HCT116 (cell line): Measurements from ENCODE around the gene ANXA3. TPM values are rescaled to one million over a fixed set of nuclear protein-coding genes. Genes with fewer than 3 reads are reported as not detected.

Experiments
- ATAC-seq: fragments of 200-7000 bp; cut with Tn5 transposase; 2 replicates; pipeline ENCODE4 v1.9.1; 2020; ENCODE audit warnings: mild to moderate bottlenecking, moderate library complexity
- BruUV-seq: library from RNA; stranded (reverse); fragments of 400-500 nt; replicated peaks from 2 replicates; lab custom pipeline; 2021; lab: Mats Ljungman, UMichigan
- CTCF ChIA-PET: fragments of 300-600 bp; sonication (Branson Sonifier 250); formaldehyde crosslinking; loops from one replicate; lab custom pipeline; 2021; ENCODE audit warnings: antibody characterized with exemption; lab: Charles Lee
- POLR2A ChIA-PET: fragments of 300-600, 350-600 bp; sonication (Branson Sonifier 250); formaldehyde crosslinking; loops from one replicate; lab custom pipeline; 2021; ENCODE audit warnings: antibody characterized with exemption; lab: Charles Lee
- RAD21 ChIA-PET, 2 experiments: fragments of 300-600 bp; sonication (Branson Sonifier 250); formaldehyde crosslinking; loops; one replicate each; lab custom pipeline; 2023; ENCODE audit warnings: low total read pairs in 2 of 2; ENCODE audit not compliant: uncharacterized antibody in 2 of 2, unreplicated experiment in 2 of 2, low non-redundant PET in 1 of 2; lab: Charles Lee
- DNase-seq: peaks from one replicate; pipeline ENCODE4 v3.0.0-alpha.2; 2010; ENCODE audit warnings: low read depth, low spot score
- H2AFZ ChIP-seq: fragments of 200-600 bp; shearing (Covaris generic), sonication (generic); 2 replicates; pipeline ENCODE4 v1.6.1; 2017; ENCODE audit warnings: low read depth, mixed run types, mixed read lengths, antibody characterized with exemption, low read length; ENCODE audit not compliant: poor library complexity, severe bottlenecking
- H3K27ac ChIP-seq: 2 replicates; pipeline ENCODE4 v1.5.1; 2012; ENCODE audit warnings: low read depth, low read length
- H3K27me3 ChIP-seq: fragments of 200-600 bp; sonication (generic); 2 replicates; pipeline ENCODE4 v1.6.1; 2016; ENCODE audit warnings: mixed run types, low read length, mixed read lengths; ENCODE audit not compliant: insufficient read depth
- H3K36me3 ChIP-seq, 2 experiments: fragments of 200-500 bp in 1 of 2; fragments of 200-600 bp in 1 of 2; sonication (Bioruptor generic) in 1 of 2; sonication (generic) in 1 of 2; 2 replicates each; pipeline versions ENCODE4 v1.5.1 to v1.6.1; 2014 to 2016; ENCODE audit warnings: low read length in 2 of 2, inconsistent platforms in 1 of 2, mixed read lengths in 1 of 2, mixed run types in 1 of 2; ENCODE audit not compliant: insufficient read depth in 2 of 2, control insufficient read depth in 1 of 2
- H3K4me1 ChIP-seq, 2 experiments: fragments of 200-600 bp in 1 of 2; sonication (generic) in 1 of 2; 2 replicates each; pipeline versions ENCODE4 v1.5.1 to v1.6.1; 2012 to 2017; ENCODE audit warnings: low read length in 2 of 2, inconsistent platforms in 1 of 2, mild to moderate bottlenecking in 1 of 2, mixed read lengths in 1 of 2, mixed run types in 1 of 2, moderate library complexity in 1 of 2; ENCODE audit not compliant: insufficient read depth in 2 of 2, control insufficient read depth in 1 of 2
- H3K4me2 ChIP-seq: fragments of 200-600 bp; sonication (generic); 2 replicates; pipeline ENCODE4 v1.6.1; 2017; ENCODE audit warnings: mixed run types, low read length, mixed read lengths
- H3K4me3 ChIP-seq, 2 experiments: fragments of 200-600 bp in 1 of 2; sonication (generic) in 1 of 2; replicated peaks in 1 of 2; 2 replicates each; pipeline ENCODE4 v1.5.1; 2011 to 2016; ENCODE audit warnings: low read length in 2 of 2, control low read depth in 1 of 2, low read depth in 1 of 2, mild to moderate bottlenecking in 1 of 2, mixed read lengths in 1 of 2, mixed run types in 1 of 2
- H3K79me2 ChIP-seq: fragments of 200-600 bp; sonication (generic); 2 replicates; pipeline ENCODE4 v1.6.1; 2017; ENCODE audit warnings: mild to moderate bottlenecking, mixed run types, low read length, moderate library complexity, mixed read lengths; ENCODE audit not compliant: insufficient read depth
- H3K9ac ChIP-seq: fragments of 200-600 bp; sonication (generic); 2 replicates; pipeline ENCODE4 v1.6.1; 2016; ENCODE audit warnings: low read length, mixed read lengths
- H3K9me2 ChIP-seq: fragments of 200-600 bp; sonication (generic), shearing (Covaris generic); 2 replicates; pipeline ENCODE4 v1.6.1; 2017; ENCODE audit warnings: mixed run types, mild to moderate bottlenecking, moderate library complexity; ENCODE audit not compliant: insufficient read depth
- H3K9me3 ChIP-seq, 2 experiments: fragments of 200-500 bp in 1 of 2; fragments of 200-600 bp in 1 of 2; sonication (Bioruptor generic) in 1 of 2; sonication (generic) in 1 of 2; 2 replicates each; pipeline ENCODE4 v1.6.1; 2014 to 2017; ENCODE audit warnings: low read length in 2 of 2, mixed read lengths in 2 of 2, inconsistent platforms in 1 of 2, low read depth in 1 of 2, mild to moderate bottlenecking in 1 of 2, mixed run types in 1 of 2, moderate library complexity in 1 of 2; ENCODE audit not compliant: control insufficient read depth in 1 of 2, insufficient read depth in 1 of 2
- H4K20me1 ChIP-seq: fragments of 200-600 bp; sonication (generic), shearing (Covaris generic); 2 replicates; pipeline ENCODE4 v1.6.1; 2017; ENCODE audit warnings: mixed run types, mild to moderate bottlenecking, moderate library complexity; ENCODE audit not compliant: insufficient read depth
- CBX3 ChIP-seq: IDR thresholded peaks from 2 replicates; pipeline ENCODE4 v1.6.1; 2012; ENCODE audit warnings: low read depth
- CEBPB ChIP-seq: IDR thresholded peaks from 2 replicates; pipeline ENCODE4 v1.6.1; 2012; ENCODE audit warnings: low read depth
- ELF1 ChIP-seq: IDR thresholded peaks from 2 replicates; pipeline ENCODE4 v1.6.1; 2012; ENCODE audit warnings: low read depth, borderline replicate concordance
- EZH2 ChIP-seq: fragments of 200-600 bp; sonication (generic); IDR thresholded peaks from 2 replicates; pipeline ENCODE4 v1.6.1; 2017; ENCODE audit warnings: antibody characterized with exemption, mixed run types
- FOSL1 ChIP-seq: IDR thresholded peaks from 2 replicates; pipeline ENCODE4 v1.6.1; 2012; ENCODE audit warnings: low read depth
- JUND ChIP-seq: IDR thresholded peaks from 2 replicates; pipeline ENCODE4 v1.6.1; 2012
- POLR2AphosphoS5 ChIP-seq: IDR thresholded peaks from 2 replicates; pipeline ENCODE4 v1.6.1; 2011; ENCODE audit warnings: mild to moderate bottlenecking, low read depth, low read length, moderate library complexity
- RAD21 ChIP-seq: IDR thresholded peaks from 2 replicates; pipeline ENCODE4 v1.6.1; 2012; ENCODE audit warnings: low read depth, mild to moderate bottlenecking
- SIN3A ChIP-seq: IDR thresholded peaks from 2 replicates; pipeline ENCODE4 v1.6.1; 2012; ENCODE audit warnings: low read depth
- SP1 ChIP-seq: IDR thresholded peaks from 2 replicates; pipeline ENCODE4 v1.6.1; 2012; ENCODE audit warnings: low read depth
- SRF ChIP-seq: IDR thresholded peaks from 2 replicates; pipeline ENCODE4 v1.6.1; 2012; ENCODE audit warnings: low read depth
- TCF7L2 ChIP-seq: IDR thresholded peaks from 2 replicates; pipeline ENCODE4 v1.7.0; 2011; ENCODE audit warnings: borderline replicate concordance, inconsistent platforms; ENCODE audit not compliant: insufficient read depth, insufficient read length; ENCODE audit errors: extremely low read depth
- ZFX ChIP-seq: fragments of 450-650 bp; IDR thresholded peaks from 2 replicates; pipeline ENCODE4 v1.6.1; 2017
- intact Hi-C: fragments of 100-400 bp; cut with micrococcal nuclease; formaldehyde crosslinking; loops from 2 replicates; pipeline ENCODE4 v1.10.0; 2022
- total RNA-seq: library from RNA; stranded (reverse); gene quantifications from one replicate; pipeline ENCODE4 v1.2.1, GENCODE V29; 2021; ENCODE audit not compliant: unreplicated experiment
- TF ChIP-seq, protein P1 (sequence below): IDR thresholded peaks from 2 replicates; pipeline ENCODE4 v1.6.1; 2012
- TF ChIP-seq, protein P2 (sequence below), 3 experiments: fragments of 200-600 bp in 1 of 3; sonication (generic) in 1 of 3; IDR thresholded peaks in 2 of 3; conservative IDR thresholded peaks in 1 of 3; 2 replicates each; pipeline ENCODE4 v1.5.1; 2012 to 2017; ENCODE audit warnings: low read depth in 2 of 3, low read length in 2 of 3, antibody characterized with exemption in 1 of 3, borderline replicate concordance in 1 of 3, control low read depth in 1 of 3, mild to moderate bottlenecking in 1 of 3, mixed read lengths in 1 of 3, mixed run types in 1 of 3, moderate library complexity in 1 of 3; ENCODE audit not compliant: insufficient read depth in 1 of 3

ANXA3 gene
- total RNA-seq, 1 experiment from 2014 or later: 158 TPM

DNA sequence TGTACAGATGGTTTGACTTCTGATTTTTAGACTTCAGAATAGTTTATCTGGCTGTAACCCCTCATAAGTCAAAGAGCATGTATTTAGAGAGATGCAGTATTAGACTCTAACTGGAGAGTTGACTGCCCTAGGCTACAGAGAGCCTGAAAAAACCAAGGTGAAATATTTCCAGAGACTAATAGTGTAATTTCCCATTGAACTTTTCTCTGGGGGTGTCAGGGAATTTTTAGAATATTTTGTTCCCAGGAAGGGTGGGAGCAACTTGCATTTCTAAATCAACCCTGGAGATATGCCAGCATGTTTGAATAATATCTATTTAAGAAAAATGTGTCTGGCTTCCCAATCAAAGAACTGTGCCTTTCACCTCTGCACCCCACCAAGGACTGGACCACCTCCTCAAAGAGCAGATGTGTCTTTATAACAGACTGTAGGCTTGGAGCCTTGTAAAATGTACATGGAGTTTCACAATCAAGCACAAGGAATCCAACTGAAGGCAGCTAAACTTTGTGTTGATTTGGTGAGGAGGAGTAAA, 2.0 kb downstream of the ANXA3 start:
- ChIA-PET CTCF (no interaction called here), RAD21 (no interaction called here), POLR2A (interaction anchor here (1.2 kb wide), 1 partner anchor 11 kb away, joined by 4 read pairs; no protein-coding TSS in a partner anchor)
- Histone ChIP-seq H4K20me1 (no peaks in the 10 kb centered on the region), H3K9ac (peak overlapping the region; percentile 90), H3K9me3 (no peaks in the 10 kb centered on the region), H3K4me3 (peak overlapping the region in 1 of 2 experiments; percentile 71; a peak in 1 of 4 replicates), H3K27ac (peak overlapping the region; percentile 100), H3K4me2 (peak overlapping the region; percentile 87), H3K36me3 (peaks cover 0 to 12% of the 10 kb centered on the region in 2 experiments; a peak in 1 of 4 replicates), H3K27me3 (no peaks in the 10 kb centered on the region), H3K9me2 (no peaks in the 10 kb centered on the region), H3K4me1 (peaks cover 69 to 82% of the 10 kb centered on the region in 2 experiments), H3K79me2 (peaks cover 45% of the 10 kb centered on the region), H2AFZ (no peak overlapping the region)
- BruUV-seq: no TSS peak
- intact Hi-C loops: loop anchor here (2.0 to 5.0 kb wide), 2 partner anchors 691 to 1476 kb away; partner anchors contain the start of genes CCNI and MRPL1
- DNase-seq (no peak), ATAC-seq (no peak)
- TF ChIP-seq SRF (no peak), ZFX (no peak), CEBPB (no peak), RAD21 (no peak), EZH2 (no peak), FOSL1 (no peak), SIN3A (no peak), POLR2AphosphoS5 (no peak), CBX3 (no peak)
- TF ChIP-seq, protein P1, sequence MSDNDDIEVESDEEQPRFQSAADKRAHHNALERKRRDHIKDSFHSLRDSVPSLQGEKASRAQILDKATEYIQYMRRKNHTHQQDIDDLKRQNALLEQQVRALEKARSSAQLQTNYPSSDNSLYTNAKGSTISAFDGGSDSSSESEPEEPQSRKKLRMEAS: no peak

DNA sequence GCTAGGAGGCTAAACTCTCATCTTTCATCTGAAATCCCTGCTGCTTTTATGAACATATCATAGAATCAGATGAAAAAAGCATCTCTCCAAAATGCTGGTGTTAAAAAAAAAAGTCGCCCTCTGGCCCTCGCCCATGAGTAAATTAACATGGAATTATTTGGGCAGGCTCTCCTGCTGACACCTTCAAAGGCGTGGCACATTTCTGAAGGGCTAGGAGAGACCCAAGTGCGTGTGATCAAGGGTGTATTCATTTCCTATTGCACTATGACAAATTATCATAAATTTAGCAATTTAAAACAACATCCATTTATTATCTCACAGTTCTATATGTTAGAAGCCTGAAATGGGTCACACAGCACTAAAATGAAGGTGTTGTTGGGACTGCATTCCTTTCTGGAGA, 5.1 kb downstream of the ANXA3 start:
- intact Hi-C loops: no loop called here
- peaks cover 84 to 93% of the 10 kb centered on the region in 2 experiments for H3K4me1 ChIP-seq
- no peaks in the 10 kb centered on the region for H3K27me3 ChIP-seq
- peaks cover 54% of the 10 kb centered on the region for H3K79me2 ChIP-seq
- no TSS peak for BruUV-seq
- ChIA-PET CTCF (no interaction called here), POLR2A (no interaction called here), RAD21 (no interaction called here)
- peak overlapping the region; percentile 100 for H3K27ac ChIP-seq
- no peaks in the 10 kb centered on the region for H3K9me3 ChIP-seq
- H3K4me2 ChIP-seq: peak overlapping the region; percentile 58
- no peaks in the 10 kb centered on the region for H3K9me2 ChIP-seq
- no peak overlapping the region for H3K4me3 ChIP-seq
- no peak overlapping the region for H2AFZ ChIP-seq
- no peaks in the 10 kb centered on the region for H4K20me1 ChIP-seq
- ATAC-seq: peak; percentile 29; the same call in 1 of the 2 replicates
- peaks cover 0 to 13% of the 10 kb centered on the region in 2 experiments; a peak in 1 of 4 replicates for H3K36me3 ChIP-seq
- peak overlapping the region; percentile 58 for H3K9ac ChIP-seq
- TF ChIP-seq RAD21: no peak
- TF ChIP-seq, protein P2, sequence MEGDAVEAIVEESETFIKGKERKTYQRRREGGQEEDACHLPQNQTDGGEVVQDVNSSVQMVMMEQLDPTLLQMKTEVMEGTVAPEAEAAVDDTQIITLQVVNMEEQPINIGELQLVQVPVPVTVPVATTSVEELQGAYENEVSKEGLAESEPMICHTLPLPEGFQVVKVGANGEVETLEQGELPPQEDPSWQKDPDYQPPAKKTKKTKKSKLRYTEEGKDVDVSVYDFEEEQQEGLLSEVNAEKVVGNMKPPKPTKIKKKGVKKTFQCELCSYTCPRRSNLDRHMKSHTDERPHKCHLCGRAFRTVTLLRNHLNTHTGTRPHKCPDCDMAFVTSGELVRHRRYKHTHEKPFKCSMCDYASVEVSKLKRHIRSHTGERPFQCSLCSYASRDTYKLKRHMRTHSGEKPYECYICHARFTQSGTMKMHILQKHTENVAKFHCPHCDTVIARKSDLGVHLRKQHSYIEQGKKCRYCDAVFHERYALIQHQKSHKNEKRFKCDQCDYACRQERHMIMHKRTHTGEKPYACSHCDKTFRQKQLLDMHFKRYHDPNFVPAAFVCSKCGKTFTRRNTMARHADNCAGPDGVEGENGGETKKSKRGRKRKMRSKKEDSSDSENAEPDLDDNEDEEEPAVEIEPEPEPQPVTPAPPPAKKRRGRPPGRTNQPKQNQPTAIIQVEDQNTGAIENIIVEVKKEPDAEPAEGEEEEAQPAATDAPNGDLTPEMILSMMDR (IDR thresholded peaks at IDR 0.05 in 2 of 3, conservative IDR thresholded peaks at IDR 0.05 in 1 of 3; ENCODE audit: borderline replicate concordance in 1 of 3, insufficient read depth in 1 of 3, low read depth in 2 of 3, low read length in 2 of 3): no peak
- peak; percentile 34; the same call in 1 of the 2 replicates for TF ChIP-seq POLR2AphosphoS5
- no peak for TF ChIP-seq SP1
- no peak for TF ChIP-seq ELF1
- TF ChIP-seq JUND: no peak
- no peak for TF ChIP-seq TCF7L2
- DNase-seq: peak; percentile 60
